Nephron progenitor cell (in vitro differentiated cells): ENCODE measurements around the gene ZNF276.

Experiments
- DNase-seq: peaks from one replicate; pipeline ENCODE4 v3.0.0; 2021
- H3K27ac Mint-ChIP-seq: 2 replicates; pipeline ENCODE4 v1.8.0; 2021; ENCODE audit warnings: mild to moderate bottlenecking, moderate library complexity, mixed read lengths
- H3K27me3 Mint-ChIP-seq: 2 replicates; pipeline ENCODE4 v1.8.0; 2021; ENCODE audit warnings: mild to moderate bottlenecking, low read depth, mixed read lengths; ENCODE audit not compliant: poor library complexity
- H3K36me3 Mint-ChIP-seq: 2 replicates; pipeline ENCODE4 v1.8.0; 2021; ENCODE audit warnings: low read depth, mixed read lengths
- H3K4me1 Mint-ChIP-seq: 2 replicates; pipeline ENCODE4 v1.8.0; 2021; ENCODE audit warnings: mixed read lengths
- H3K4me3 Mint-ChIP-seq: 2 replicates; pipeline ENCODE4 v1.8.0; 2021; ENCODE audit warnings: mild to moderate bottlenecking, moderate library complexity, mixed read lengths
- H3K9me3 Mint-ChIP-seq: 2 replicates; pipeline ENCODE4 v1.8.0; 2021; ENCODE audit warnings: mild to moderate bottlenecking, moderate library complexity, mixed read lengths
- CTCF ChIP-seq: fragments of 200-600 bp; sonication (generic); IDR thresholded peaks from 2 replicates; pipeline ENCODE4 v1.5.0; 2021; ENCODE audit warnings: antibody characterized with exemption

Gene ZNF276

GRCh38 chr16:89785523-89786155 is 64.3 kb downstream of the ZNF276 start:
- no peak for TF ChIP-seq CTCF
- Mint-ChIP-seq H3K9me3 (no peaks in the 10 kb centered on the region), H3K36me3 (peaks cover 61% of the 10 kb centered on the region), H3K4me3 (no peak overlapping the region), H3K27ac (peak overlapping the region; percentile 47), H3K27me3 (peaks cover 3% of the 10 kb centered on the region), H3K4me1 (peaks cover 8% of the 10 kb centered on the region)
- no peak for DNase-seq

- Mint-ChIP-seq H3K4me1 (peaks cover 8% of the 10 kb centered on the region), H3K36me3 (peaks cover 61% of the 10 kb centered on the region), H3K9me3 (no peaks in the 10 kb centered on the region), H3K27me3 (peaks cover 3% of the 10 kb centered on the region), H3K27ac (peak overlapping the region; percentile 90), H3K4me3 (no peak overlapping the region)
- DNase-seq: no peak
- no peak for TF ChIP-seq CTCF
Measured at GRCh38 chr16:89786474-89787364, 65.4 kb downstream of the ZNF276 start.

- Mint-ChIP-seq H3K27me3 (peaks cover 3% of the 10 kb centered on the region), H3K36me3 (peaks cover 61% of the 10 kb centered on the region), H3K4me3 (no peak overlapping the region), H3K27ac (no peak overlapping the region), H3K4me1 (peaks cover 7% of the 10 kb centered on the region), H3K9me3 (no peaks in the 10 kb centered on the region)
- DNase-seq: no peak
- TF ChIP-seq CTCF: no peak
Measured at GRCh38 chr16:89787365-89787805, 66.0 kb downstream of the ZNF276 start.
